HK-2 (cell line): ENCODE data around the gene CEP131.
"Not testable (repeated sequence)": the region's sequence is repeated elsewhere in the genome, so short reads cannot be mapped to it uniquely, and the experiment has no call there.

Source experiments
- DNase-seq: peaks from one replicate; pipeline ENCODE4 v3.0.0-alpha.2; 2018; ENCODE audit not compliant: unreplicated experiment

Gene CEP131

DNA sequence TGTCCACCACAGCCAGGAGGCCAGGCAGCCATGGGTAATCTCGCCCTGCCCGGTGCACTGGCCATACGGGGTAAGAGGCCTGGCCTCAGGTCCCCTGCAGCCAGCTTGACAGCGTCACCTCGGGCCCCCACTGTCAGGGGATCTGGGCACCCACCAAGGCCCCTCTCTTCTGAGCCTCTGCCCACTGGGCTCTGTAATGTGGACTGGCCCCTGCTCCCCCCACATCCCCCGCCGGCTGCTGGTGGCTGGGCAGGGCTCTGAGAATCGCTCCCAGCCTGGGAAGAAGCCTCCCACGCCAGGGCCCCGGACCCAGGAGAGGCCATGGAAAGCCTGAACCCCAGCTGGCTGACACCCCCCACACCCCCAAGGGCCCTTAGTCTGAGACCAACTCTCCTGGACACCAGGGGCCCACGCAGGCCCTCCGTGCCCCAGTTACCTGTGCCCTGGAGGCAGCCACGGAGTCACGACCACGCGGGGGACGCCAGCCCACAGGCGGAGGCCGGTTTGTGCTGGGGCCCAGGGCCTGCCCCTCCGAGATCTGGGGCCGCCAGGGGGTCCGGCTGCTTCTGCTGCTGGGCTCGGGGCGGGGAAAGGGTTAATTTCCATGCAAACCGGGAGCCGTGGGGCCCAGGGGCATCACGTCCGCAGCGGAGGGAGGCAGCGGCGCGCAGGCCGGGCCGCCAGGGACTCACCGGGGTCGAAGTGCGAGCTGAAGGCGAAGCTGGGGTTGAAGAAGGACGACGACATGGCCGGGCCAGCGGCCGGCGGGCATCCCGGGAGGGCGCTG is 57.3 kb downstream of the CEP131 start, which contains the start of gene PVALEF:
PVALEF (plus strand) TSS at position 262 of the 787 bp plus-strand sequence. CDS start 15,720 bp downstream, outside the sequence.
- no peak for DNase-seq

DNA sequence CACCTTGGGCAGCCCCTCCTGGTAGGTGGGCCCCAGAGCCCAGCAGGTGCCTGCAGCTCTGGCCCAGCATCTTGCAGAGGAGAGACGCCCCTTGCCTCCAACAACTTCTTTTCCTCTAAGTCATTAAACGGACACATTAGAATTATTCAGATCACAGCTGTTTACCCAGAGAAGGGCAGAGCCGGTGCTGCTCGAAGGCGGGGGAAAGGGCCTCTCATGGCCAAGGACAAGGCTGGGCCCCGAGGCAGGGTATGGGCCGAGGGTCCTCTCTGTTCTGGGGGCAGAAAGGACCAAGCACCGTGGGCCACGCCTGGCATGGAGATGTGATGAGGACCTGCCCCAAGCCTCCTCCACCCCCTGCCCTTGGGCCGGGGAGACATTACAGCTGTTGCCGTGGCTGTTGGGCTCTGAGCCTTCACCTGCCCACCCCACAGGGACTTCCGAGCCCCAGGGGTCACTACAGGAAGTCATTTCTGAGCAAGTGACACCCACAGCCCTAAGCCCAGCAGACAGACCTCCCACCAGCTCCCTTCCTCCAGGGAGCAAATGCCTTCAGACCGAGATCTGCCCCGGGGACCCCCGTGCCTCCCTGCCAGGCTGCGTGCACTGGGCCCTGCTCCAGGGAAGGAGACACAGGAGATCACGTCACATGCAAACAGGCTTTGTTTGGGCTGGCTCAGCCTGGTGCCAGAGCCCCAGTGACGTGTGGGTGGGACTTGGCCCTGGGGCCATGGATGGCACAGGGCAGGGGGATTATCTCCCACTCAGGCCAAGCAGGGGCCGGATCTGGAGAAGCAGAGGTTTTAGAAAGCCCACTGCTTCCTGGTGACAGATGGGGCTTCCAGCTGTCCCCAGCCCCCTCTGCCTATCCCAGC is 58.2 kb downstream of the CEP131 start:
- no peak for DNase-seq

DNA sequence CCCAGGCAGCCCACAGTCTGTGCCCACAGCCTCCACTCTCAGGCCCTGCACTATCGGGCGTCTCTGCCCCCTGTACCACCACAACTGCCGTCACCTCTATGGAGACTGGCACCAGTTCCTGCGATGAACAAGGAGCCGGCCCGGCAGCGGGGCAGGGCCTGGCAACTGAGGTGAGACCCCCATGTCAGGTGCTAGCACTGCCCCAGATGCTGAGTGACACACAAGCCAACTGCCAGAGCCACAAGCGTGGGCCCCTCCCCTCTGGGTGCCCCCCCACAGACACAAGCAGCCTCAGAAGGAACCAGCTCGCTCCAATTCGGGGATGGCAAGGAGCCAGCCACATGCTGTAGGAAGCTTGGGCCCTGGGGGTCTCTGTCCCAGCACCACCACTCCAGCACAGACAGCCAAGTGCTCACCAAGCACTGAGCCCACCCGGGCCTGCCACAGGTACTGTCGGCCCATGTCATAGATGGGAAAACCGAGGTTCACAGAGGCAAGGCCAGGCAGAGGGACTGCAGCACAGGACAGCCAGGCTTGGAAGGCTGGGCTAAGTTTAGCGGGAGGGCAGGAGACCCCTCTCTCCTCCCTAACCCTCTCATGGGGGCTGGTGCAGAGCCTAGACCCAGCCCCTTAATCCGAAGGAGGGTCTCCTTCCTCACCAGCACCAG is 58.9 kb downstream of the CEP131 start:
- DNase-seq: no peak

- no peak for DNase-seq
Observed at GRCh38 chr17:81163051-81163695, 59.6 kb downstream of the CEP131 start.

- no peak for DNase-seq
Observed at GRCh38 chr17:81162491-81162890, 60.3 kb downstream of the CEP131 start.

DNA sequence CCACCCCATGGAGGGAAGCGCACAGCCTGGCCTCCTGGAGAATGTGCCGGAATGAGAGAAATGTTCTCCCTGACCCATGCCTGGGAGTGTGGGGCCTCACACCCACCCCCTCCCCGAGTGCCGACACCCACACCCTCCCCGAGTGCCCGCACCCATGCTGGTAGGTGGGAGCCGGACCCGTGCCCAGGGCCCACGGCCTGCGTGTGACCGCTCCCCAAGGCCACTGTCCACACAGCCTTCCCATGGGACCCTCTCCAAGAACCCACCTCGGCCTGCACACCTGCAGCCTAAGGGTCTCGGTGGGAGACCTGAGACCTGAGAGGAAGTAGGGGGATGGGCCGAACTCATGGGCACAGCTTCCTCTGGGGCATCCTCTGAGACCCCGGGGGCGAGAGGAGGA is 60.8 kb downstream of the CEP131 start:
- DNase-seq: no peak

DNA sequence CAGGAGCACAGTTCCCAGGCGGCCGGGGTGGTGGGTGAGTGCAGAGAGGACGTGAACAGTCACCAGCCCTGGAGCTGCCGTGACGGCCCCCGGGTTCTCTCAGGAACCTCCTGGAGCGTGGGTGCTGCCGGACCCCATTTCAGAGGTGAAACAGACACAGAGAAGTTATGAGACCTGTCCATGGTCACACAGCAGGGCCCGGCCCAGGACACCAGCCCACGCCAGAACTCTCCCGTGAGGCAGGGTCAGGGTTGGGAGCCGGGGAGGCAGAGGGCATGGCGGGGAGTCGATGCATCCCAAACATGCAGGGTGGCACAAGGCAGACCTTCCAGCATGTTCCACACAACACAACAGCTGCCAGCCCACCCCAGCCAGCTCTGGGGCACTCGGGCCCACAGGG is 61.2 kb downstream of the CEP131 start:
- DNase-seq: no peak

- no peak for DNase-seq
Observed at GRCh38 chr17:81160747-81161453, 61.9 kb downstream of the CEP131 start.

DNA sequence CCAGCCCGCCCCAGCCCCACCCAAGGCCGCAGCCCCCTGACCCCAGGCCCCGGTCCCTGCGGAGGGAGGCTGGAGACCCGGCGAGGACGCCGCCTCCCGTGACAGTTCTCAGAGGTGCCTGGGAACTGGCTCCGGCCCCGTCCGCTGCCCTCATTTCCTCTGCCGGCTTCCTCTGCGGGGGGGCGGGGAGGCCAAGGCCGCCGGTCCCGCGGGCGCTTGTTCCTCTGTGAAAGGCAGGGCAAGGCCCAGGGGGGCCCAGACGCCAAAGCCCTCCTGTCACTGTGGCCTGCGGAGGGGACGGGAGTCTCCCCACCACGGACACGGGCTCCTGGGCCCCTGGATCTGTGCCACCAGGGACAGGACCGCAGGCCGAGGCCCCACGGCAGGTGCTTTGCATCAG is 62.5 kb downstream of the CEP131 start:
- DNase-seq: no peak

- DNase-seq: no peak
Observed at GRCh38 chr17:81159611-81160265, 63.0 kb downstream of the CEP131 start.

GRCh38 chr17:81158688-81159590 is 63.8 kb downstream of the CEP131 start:
- DNase-seq: no peak

DNA sequence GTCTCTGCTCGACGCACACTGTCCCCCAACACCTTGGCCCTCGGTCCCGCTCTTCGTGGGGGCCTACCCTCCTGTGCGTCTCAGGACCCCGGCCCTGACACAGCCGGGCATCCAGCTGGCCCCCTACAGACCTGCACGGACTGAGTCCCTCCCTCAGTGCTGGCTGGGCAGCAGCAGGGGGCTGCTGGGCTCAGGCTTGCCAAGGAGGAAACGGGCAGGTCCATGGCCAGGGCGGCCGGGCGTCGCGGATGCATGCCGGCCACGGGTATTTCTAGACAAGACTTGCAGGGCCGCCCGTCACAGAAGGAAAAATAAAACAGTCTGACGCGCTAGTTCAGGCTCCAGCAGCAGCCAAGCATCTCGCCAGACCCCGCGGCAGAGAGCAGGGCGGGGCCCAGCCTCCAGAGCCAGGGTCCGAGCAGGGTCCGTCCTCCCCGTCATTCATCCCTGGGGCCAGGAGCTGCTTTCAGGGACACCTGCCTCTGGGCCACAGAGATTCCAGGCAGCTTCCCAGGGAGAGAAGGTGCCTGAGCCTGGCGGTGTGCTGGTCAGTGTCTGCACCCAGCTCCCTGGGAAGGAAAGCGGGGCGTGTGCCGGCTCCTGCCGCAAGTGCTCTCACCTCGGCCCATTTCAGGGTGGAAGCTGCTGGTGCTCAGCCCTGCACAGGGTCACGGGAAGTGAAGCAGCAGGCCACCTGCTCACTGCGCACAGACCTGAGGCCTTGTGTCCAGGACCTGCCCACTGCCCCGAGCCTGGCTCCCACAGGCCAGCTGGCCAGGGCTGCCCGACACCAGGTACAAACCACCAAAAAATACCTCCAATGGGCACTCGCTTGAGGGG is 64.7 kb downstream of the CEP131 start:
- no peak for DNase-seq

DNA sequence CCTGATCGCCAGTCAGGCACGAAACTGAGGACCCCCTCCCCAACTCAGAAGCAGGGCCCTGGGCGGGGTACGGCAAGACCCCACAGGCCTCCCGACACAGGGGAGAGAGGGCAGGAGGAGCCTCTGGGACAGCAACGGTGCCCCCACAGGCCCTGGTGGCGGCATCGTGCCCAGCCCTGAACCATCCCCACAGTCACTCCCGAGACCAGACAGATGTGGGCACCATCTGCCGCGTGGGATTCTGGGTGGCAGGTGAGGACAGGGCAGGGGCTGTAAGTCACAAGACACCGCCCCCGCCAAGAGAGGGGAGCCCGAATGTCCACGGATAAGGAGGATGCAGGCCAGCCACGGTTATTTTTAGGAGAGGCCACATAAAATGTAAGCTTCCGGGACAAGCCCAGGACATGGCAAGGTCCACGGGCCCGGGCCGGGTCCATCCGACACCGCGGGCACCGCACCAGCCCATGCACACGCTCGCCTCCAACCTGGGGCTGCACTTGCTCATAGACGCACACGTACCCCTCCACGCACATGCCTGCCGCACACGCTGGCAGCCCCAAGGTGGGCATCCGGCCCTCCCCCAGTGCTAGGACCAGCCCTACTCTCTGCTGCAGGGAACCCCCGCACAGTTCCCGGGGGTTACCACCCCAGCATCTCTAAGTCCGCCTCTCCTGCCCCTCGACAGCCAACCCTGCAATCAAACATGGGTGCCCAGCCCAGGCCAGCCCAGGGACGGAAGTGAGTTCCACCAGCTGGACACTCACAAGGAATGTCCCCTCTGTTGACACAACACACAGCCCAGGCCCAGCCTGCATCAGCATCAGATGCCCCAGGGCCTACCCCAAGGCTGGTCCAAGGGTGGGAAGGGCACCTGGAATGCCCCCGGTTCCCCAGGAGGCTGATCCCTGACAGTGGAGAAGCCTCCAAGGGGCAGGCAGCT is 65.6 kb downstream of the CEP131 start:
- no peak for DNase-seq

- no peak for DNase-seq
Observed at GRCh38 chr17:81154961-81155360, 67.8 kb downstream of the CEP131 start.

- not testable (repeated sequence) for DNase-seq
Observed at GRCh38 chr17:81154016-81154415, 68.7 kb downstream of the CEP131 start.

DNA sequence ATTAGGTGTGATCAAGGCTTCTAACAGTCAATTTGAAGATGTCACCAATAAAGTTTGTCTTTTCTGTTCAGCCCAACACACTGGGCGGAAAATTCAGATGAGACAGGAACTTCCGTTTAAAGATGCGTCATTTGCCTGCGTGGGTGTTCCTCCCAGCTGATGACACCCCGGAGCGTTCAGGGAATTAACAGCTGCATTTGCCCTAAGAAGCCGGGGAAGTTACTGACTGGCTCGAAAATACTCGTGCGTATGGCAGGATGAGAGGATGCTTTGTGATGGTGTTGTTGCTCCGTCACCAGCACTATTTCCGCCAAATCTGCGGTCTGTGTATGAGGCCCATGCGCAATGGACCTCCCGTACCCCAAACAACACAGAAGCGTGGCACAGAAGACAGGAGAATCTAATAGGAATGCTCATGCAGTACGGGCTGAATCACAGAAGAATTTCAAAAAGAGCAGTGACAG is 69.4 kb downstream of the CEP131 start:
- no peak for DNase-seq

- DNase-seq: no peak
Observed at GRCh38 chr17:81152288-81152828, 70.4 kb downstream of the CEP131 start.
